Mesodermal cell (in vitro differentiated cells): ENCODE measurements around the gene SPC25.

Source experiments
- H3K27ac ChIP-seq: 2 replicates; pipeline ENCODE4 v1.7.0; 2013; ENCODE audit warnings: mild to moderate bottlenecking, low read depth, low read length, moderate library complexity; ENCODE audit not compliant: severe bottlenecking
- H3K36me3 ChIP-seq: 2 replicates; pipeline ENCODE4 v1.7.1; 2013; ENCODE audit warnings: mild to moderate bottlenecking, low read length, moderate library complexity; ENCODE audit not compliant: control insufficient read depth, insufficient read depth
- H3K4me1 ChIP-seq: one replicate; pipeline ENCODE4 v1.7.1; 2013; ENCODE audit warnings: mild to moderate bottlenecking, low read length; ENCODE audit not compliant: insufficient read depth, control insufficient read depth, poor library complexity, severe bottlenecking
- H3K4me3 ChIP-seq: 2 replicates; pipeline ENCODE4 v1.7.0; 2013; ENCODE audit warnings: low read length, control low read depth, mild to moderate bottlenecking; ENCODE audit not compliant: insufficient read depth, poor library complexity, severe bottlenecking; ENCODE audit errors: extremely low read depth
- H3K9me3 ChIP-seq: 2 replicates; pipeline ENCODE4 v1.7.1; 2013; ENCODE audit warnings: mild to moderate bottlenecking, low read length, moderate library complexity; ENCODE audit not compliant: control insufficient read depth
- WGBS, 2 experiments: methylation state at CpG; one replicate each; pipeline ENCODE4 v1.1.5; 2013; ENCODE audit warnings: missing lambda C conversion rate in 2 of 2; ENCODE audit not compliant: insufficient coverage in 2 of 2; 5-methylcytosine and 5-hydroxymethylcytosine counted together

SPC25 gene

DNA sequence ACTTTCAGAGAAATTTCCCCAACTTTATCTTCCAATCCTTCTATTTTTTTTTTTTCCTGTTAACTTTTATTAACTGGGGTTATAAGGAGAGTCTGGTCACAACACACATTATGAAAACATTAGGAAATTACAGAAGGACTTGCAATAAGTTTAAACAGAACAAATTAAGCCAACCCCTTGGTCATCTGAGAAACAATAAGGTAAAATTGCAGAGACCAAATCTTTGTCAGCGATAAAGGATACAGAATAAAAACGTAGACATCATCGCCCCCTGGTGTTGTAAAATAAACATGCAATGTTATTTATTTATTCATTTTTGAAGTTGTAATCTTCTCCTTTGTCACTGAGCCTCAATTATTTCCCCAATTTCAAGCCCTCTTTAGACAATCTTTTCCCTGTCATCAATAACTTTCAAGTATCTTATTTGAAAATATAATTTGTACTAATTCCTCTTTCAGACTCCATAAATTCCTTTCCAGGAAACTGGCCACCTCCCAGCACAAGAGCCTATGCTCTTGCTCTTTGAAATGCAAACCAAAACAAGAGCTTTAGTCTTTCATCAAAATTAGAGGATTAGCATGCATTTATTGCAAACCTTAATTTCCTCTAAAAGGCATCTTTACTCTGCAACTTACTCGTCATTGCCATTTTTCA, 30.4 kb upstream of the SPC25 start:
- H3K36me3 ChIP-seq: no peaks in the 10 kb centered on the region
- no peak overlapping the region for H3K4me3 ChIP-seq
- H3K4me1 ChIP-seq: no peaks in the 10 kb centered on the region
- no peak overlapping the region for H3K27ac ChIP-seq
- 67 to 83% methylated on average over 1 of the region's 4 CpGs for WGBS, 2 experiments
- H3K9me3 ChIP-seq: no peaks in the 10 kb centered on the region

DNA sequence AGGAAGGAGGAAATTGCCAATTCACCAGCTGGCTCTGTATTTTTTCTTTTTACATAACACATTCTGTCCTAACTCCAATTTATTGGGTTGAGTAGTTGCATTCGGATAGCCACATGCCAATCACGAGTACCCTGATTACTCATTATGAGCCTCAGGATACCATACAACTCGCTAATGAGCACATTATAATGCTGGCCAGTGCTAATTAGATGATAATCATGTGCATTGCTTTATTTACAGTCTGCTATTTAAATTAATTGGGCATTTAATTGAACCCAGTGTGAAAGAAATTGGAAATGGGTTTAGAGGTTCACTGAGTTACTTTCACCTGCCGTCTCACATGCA, 26.1 kb upstream of the SPC25 start:
- 100% methylated on average over 1 of the region's 4 CpGs for WGBS, 2 experiments
- Histone ChIP-seq H3K9me3 (no peaks in the 10 kb centered on the region), H3K27ac (no peak overlapping the region), H3K36me3 (no peaks in the 10 kb centered on the region), H3K4me3 (no peak overlapping the region), H3K4me1 (no peaks in the 10 kb centered on the region)

DNA sequence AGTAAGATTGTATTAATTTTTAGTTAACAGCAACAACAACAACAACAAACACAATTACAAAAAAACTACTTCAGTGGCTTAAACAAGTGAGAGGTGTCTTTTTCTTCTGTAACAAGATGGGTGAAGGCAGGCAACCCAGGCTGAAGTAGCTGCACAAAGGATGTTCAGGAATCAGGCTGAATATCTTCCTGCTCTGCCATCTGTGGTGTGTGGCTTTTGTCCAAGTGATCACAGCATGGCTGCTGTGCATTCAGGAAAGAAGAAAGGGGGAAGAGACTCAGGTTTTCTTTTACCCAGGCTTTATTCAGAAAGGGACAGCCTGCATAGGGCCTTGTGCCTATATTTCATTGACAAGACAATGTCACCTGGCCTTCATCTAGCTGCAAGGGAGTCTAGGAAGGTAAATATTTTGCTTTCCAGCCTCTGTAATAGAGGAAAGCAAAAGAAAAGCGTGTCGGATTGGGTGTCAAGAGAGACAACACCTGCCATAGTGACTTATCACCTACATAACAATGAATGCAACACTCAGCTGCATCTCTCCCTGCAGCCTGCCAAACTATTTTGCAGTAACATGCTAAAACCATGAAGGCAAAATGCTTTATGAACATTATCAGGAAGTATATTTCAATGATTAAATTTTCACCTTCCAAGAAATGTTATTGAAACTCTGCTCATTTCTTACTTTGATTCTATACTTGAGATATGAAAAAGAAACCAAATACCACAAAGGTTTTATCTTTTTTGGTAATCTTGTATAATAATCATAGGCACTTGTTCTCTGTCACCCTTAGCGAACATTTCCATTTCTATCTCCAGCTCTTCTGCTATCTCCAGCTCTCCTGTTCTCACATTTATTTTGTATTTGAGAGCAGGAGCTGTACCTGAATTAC, 25.5 kb upstream of the SPC25 start:
- H3K27ac ChIP-seq: no peak overlapping the region
- H3K9me3 ChIP-seq: no peaks in the 10 kb centered on the region
- no peaks in the 10 kb centered on the region for H3K36me3 ChIP-seq
- WGBS, 2 experiments: no CpG with 5 or more reads among the region's 3 CpGs
- H3K4me1 ChIP-seq: no peaks in the 10 kb centered on the region
- no peak overlapping the region for H3K4me3 ChIP-seq

DNA sequence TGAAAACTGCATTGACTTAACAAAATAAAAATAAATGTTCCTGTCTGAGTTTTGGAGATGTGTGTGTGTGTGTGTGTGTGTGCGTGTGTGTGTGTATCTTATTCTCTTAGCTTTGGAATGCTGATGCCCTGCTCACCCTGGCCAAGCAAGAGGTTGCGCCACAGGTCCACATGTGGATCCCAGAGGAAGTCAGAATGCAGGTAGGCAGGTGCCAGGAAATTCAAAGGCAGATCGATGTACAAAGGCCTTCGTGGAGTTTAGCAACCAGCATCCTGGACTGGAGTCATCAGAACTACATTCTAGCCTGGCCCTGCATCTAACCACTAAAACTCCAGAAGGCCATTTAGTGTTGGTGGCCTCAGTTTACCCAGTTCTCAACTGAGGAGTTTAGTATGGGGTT, 23.3 kb upstream of the SPC25 start:
- 87 to 97% methylated on average over 3 to 4 of the region's 4 CpGs for WGBS, 2 experiments
- H3K27ac ChIP-seq: no peak overlapping the region
- no peaks in the 10 kb centered on the region for H3K4me1 ChIP-seq
- no peaks in the 10 kb centered on the region for H3K9me3 ChIP-seq
- no peak overlapping the region for H3K4me3 ChIP-seq
- no peaks in the 10 kb centered on the region for H3K36me3 ChIP-seq

DNA sequence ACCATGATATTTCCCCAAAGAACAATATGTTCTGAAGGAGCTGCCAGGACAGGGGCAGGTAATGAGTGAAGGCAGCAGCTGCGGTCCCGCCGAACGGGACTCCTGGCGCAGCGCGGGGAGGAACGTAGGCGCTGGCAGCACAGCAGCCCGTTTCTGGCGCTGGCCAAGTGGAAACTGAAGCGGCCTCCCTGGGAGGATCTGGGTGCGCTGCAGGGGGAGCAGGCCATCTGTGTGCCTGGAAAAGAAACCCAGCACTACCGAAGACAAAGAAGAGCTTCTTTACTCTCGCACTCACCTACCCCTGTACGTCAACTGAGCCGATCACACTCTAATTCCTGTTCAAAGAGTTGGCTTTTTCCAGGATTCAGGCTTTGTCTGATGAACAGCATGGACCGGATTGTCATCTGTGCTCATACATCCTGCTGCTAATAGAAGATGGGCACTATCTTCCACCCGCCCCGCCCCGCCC, 22.7 kb upstream of the SPC25 start:
- Histone ChIP-seq H3K27ac (no peak overlapping the region), H3K9me3 (no peaks in the 10 kb centered on the region), H3K36me3 (no peaks in the 10 kb centered on the region), H3K4me3 (no peak overlapping the region), H3K4me1 (no peaks in the 10 kb centered on the region)
- WGBS, 2 experiments: 50 to 63% methylated on average over 17 to 18 of the region's 21 CpGs

DNA sequence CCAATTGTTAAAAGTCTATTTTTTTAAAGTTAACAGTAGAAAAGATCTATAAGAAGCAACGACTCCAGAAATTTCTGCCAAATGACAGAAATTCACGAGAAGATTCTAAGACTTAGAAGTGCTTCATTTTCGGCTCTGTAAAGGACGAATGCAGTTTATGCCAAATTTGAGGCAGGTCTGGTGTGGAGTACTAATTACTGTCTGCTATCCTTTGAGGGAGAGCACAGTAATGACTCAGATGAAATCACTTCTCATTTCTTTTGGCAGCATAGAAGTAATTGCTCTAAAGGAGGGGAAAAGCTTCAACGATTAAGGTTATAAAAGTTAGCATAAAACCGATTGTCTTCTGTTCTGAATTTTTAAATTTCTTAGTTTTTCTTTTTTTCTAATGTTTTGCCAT, 22.2 kb upstream of the SPC25 start:
- Histone ChIP-seq H3K27ac (no peak overlapping the region), H3K4me1 (no peaks in the 10 kb centered on the region), H3K36me3 (no peaks in the 10 kb centered on the region), H3K9me3 (no peaks in the 10 kb centered on the region), H3K4me3 (no peak overlapping the region)
- WGBS, 2 experiments: 88 to 89% methylated on average over 4 of the region's 6 CpGs

DNA sequence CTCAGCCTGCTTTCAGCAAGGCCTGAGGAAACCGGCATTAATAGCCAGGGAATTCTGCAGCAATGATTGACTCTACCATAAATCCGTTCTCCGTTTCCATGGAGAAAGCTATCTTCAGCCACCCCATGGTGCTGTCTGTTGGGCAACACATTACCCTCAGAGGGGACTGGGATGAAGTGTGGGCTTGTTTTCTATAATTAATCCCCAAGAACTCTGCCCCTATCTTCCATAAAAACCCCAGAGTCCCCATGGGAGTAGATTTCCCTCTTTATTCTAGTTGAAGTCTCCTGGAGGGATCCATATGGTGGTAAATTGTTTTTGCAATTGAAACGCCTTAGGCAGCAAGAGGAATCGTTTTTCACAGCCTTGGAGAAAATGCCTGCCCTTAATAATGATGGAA, 20.1 kb upstream of the SPC25 start:
- H3K27ac ChIP-seq: no peak overlapping the region
- H3K9me3 ChIP-seq: no peaks in the 10 kb centered on the region
- 83 to 86% methylated on average over 1 of the region's 5 CpGs for WGBS, 2 experiments
- H3K4me3 ChIP-seq: no peak overlapping the region
- no peaks in the 10 kb centered on the region for H3K4me1 ChIP-seq
- H3K36me3 ChIP-seq: no peaks in the 10 kb centered on the region

DNA sequence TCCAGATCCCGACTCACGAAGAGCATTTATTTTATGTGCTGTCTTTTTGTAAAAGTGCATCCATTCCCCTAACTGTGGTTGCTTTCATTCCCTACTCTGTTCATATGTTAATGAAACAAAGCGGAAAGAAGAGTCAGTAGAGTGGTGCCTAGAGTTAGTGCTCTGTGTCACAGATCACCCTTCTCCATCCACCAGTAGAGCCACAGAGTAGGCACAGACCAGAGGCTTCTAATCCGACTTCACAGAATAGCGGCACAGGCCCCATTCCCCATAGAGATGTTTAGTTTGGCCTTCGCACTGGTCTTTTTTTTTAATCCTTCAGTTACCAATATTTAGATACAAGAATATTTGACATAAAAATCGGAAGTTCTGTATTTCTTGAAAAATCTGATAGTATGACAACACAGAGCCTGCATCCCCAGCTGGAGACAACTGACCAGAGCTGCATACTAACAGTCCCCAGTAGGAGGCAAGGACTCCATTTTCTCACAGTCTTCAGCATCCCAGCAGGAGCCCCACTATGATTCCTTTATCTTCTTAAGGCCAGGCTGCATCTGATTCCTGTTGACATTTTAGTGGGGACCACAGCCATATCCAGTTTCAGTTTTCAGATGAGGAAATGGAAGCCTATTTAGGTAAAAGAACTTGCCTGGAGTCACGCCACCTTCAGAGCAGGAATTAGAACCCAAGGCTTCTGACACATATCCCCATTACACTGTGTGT, 17.9 kb upstream of the SPC25 start:
- WGBS, 2 experiments: 67% methylated on average over 1 of the region's 8 CpGs; no CpG with 5 or more reads in 1 of the 2 experiments
- H3K27ac ChIP-seq: no peak overlapping the region
- no peaks in the 10 kb centered on the region for H3K9me3 ChIP-seq
- H3K4me1 ChIP-seq: no peaks in the 10 kb centered on the region
- H3K4me3 ChIP-seq: no peak overlapping the region
- H3K36me3 ChIP-seq: no peaks in the 10 kb centered on the region

DNA sequence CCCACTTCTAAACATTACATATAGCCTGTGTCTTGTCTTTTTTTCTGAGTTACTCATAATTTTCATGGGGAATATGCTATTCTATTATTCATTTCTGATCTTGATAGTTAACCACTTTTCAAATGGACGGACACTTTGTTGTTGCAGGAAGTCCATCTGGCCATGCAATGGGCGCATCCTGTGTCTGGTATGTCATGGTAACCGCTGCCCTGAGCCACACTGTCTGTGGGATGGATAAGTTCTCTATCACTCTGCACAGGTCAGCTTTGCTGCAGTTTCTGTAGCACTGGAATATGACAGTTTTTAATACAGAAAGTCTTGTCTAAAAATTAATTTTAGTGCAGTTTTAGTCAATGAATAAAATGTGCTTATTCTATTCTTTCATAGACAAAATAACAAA, 14.1 kb upstream of the SPC25 start:
- no peaks in the 10 kb centered on the region for H3K9me3 ChIP-seq
- H3K27ac ChIP-seq: no peak overlapping the region
- no peaks in the 10 kb centered on the region for H3K4me1 ChIP-seq
- H3K36me3 ChIP-seq: no peaks in the 10 kb centered on the region
- H3K4me3 ChIP-seq: no peak overlapping the region
- WGBS, 2 experiments: 90 to 100% methylated on average over 1 to 3 of the region's 3 CpGs

DNA sequence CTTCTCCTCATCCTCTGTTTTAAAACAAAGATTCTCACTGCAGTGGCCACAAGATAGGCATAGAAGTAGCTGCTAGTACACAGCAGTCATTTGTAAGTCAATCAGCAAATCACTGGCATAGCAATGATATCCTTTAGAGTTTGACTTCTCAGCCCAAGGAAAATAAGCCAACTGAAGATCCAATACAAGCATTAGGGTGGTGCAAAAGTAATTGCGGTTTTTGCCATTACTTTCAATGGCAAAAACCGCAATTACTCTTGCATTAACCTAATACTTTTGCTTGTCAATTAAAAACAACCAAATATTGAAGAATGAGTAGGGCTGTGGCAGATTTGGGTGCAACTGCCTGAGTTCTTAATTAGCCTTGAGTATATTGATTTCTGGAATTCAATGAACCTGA, 13.7 kb upstream of the SPC25 start:
- H3K9me3 ChIP-seq: no peaks in the 10 kb centered on the region
- no peak overlapping the region for H3K27ac ChIP-seq
- WGBS, 2 experiments: no CpG with 5 or more reads among the region's 2 CpGs
- no peak overlapping the region for H3K4me3 ChIP-seq
- no peaks in the 10 kb centered on the region for H3K36me3 ChIP-seq
- no peaks in the 10 kb centered on the region for H3K4me1 ChIP-seq
